T-helper 1 cell treated with Interleukin-12 subunit alpha and Interleukin-12 subunit beta and Interleukin-4 antibody, amounts not matched to agents 30 μg/mL and 1 μg/mL, for 36 hours (primary cell): ENCODE data around the gene PTDSS2.
"Not testable (repeated sequence)": the region's sequence is repeated elsewhere in the genome, so short reads cannot be mapped to it uniquely, and the experiment has no call there.

Experiments
- H3K27ac Mint-ChIP-seq: one replicate; pipeline ENCODE4 v1.8.0; 2021; ENCODE audit warnings: mild to moderate bottlenecking, mixed read lengths
- H3K27me3 Mint-ChIP-seq: one replicate; pipeline ENCODE4 v1.8.0; 2021; ENCODE audit warnings: low read depth, mixed read lengths
- H3K36me3 Mint-ChIP-seq: one replicate; pipeline ENCODE4 v1.8.0; 2021; ENCODE audit warnings: low read depth, mixed read lengths
- H3K4me1 Mint-ChIP-seq: one replicate; pipeline ENCODE4 v1.8.0; 2021; ENCODE audit warnings: low read depth, mixed read lengths
- H3K4me3 Mint-ChIP-seq: one replicate; pipeline ENCODE4 v1.8.0; 2021; ENCODE audit warnings: mild to moderate bottlenecking, moderate library complexity, mixed read lengths
- H3K9me3 Mint-ChIP-seq: one replicate; pipeline ENCODE4 v1.8.0; 2021; ENCODE audit warnings: mixed read lengths

PTDSS2 gene

GRCh38 chr11:419248-420005, 30.7 kb upstream of the PTDSS2 start:
- peaks cover 16% of the 10 kb centered on the region for H3K4me1 Mint-ChIP-seq
- H3K27me3 Mint-ChIP-seq = no peaks in the 10 kb centered on the region
- H3K36me3 Mint-ChIP-seq = peaks cover 14% of the 10 kb centered on the region
- no peaks in the 10 kb centered on the region for H3K9me3 Mint-ChIP-seq
- peak overlapping the region; percentile 28 for H3K4me3 Mint-ChIP-seq
- no peak overlapping the region for H3K27ac Mint-ChIP-seq

GRCh38 chr11:420054-420910, 29.8 kb upstream of the PTDSS2 start:
- Mint-ChIP-seq H3K27me3 (no peaks in the 10 kb centered on the region), H3K4me1 (peaks cover 9% of the 10 kb centered on the region), H3K27ac (no peak overlapping the region), H3K9me3 (no peaks in the 10 kb centered on the region), H3K36me3 (peaks cover 20% of the 10 kb centered on the region), H3K4me3 (no peak overlapping the region)

- no peak overlapping the region for H3K27ac Mint-ChIP-seq
- H3K4me3 Mint-ChIP-seq = no peak overlapping the region
- H3K4me1 Mint-ChIP-seq = peaks cover 4% of the 10 kb centered on the region
- peaks cover 20% of the 10 kb centered on the region for H3K36me3 Mint-ChIP-seq
- H3K9me3 Mint-ChIP-seq = no peaks in the 10 kb centered on the region
- H3K27me3 Mint-ChIP-seq = no peaks in the 10 kb centered on the region
Observed at GRCh38 chr11:420911-421321, 29.2 kb upstream of the PTDSS2 start.

- Mint-ChIP-seq H3K4me3 (no peak overlapping the region), H3K9me3 (no peaks in the 10 kb centered on the region), H3K27ac (no peak overlapping the region), H3K27me3 (no peaks in the 10 kb centered on the region), H3K36me3 (peaks cover 20% of the 10 kb centered on the region), H3K4me1 (no peaks in the 10 kb centered on the region)
Observed at GRCh38 chr11:422249-422656, 27.8 kb upstream of the PTDSS2 start.

- H3K4me1 Mint-ChIP-seq = no peaks in the 10 kb centered on the region
- no peak overlapping the region for H3K4me3 Mint-ChIP-seq
Observed at GRCh38 chr11:424232-424631, 25.8 kb upstream of the PTDSS2 start.

GRCh38 chr11:424766-425165, 25.3 kb upstream of the PTDSS2 start:
- not testable (repeated sequence) for H3K4me1 Mint-ChIP-seq, H3K4me3 Mint-ChIP-seq, H3K27ac Mint-ChIP-seq, H3K27me3 Mint-ChIP-seq, H3K9me3 Mint-ChIP-seq
- H3K36me3 Mint-ChIP-seq = peaks cover 20% of the 10 kb centered on the region

More at GRCh38 chr11:424232-424631, 25.8 kb upstream of the PTDSS2 start:
- Mint-ChIP-seq H3K27me3 (no peaks in the 10 kb centered on the region), H3K9me3 (no peaks in the 10 kb centered on the region), H3K27ac (no peak overlapping the region), H3K36me3 (peaks cover 20% of the 10 kb centered on the region)

- H3K4me1 Mint-ChIP-seq = no peaks in the 10 kb centered on the region
- peaks cover 20% of the 10 kb centered on the region for H3K36me3 Mint-ChIP-seq
- no peaks in the 10 kb centered on the region for H3K9me3 Mint-ChIP-seq
- H3K27ac Mint-ChIP-seq = no peak overlapping the region
- no peaks in the 10 kb centered on the region for H3K27me3 Mint-ChIP-seq
- no peak overlapping the region for H3K4me3 Mint-ChIP-seq
Observed at GRCh38 chr11:425301-425700, 24.8 kb upstream of the PTDSS2 start.

- H3K27ac Mint-ChIP-seq = no peak overlapping the region
- no peaks in the 10 kb centered on the region for H3K27me3 Mint-ChIP-seq
- H3K4me3 Mint-ChIP-seq = no peak overlapping the region
- no peaks in the 10 kb centered on the region for H3K9me3 Mint-ChIP-seq
- peaks cover 20% of the 10 kb centered on the region for H3K36me3 Mint-ChIP-seq
- no peaks in the 10 kb centered on the region for H3K4me1 Mint-ChIP-seq
Observed at GRCh38 chr11:426851-427250, 23.2 kb upstream of the PTDSS2 start.

- no peaks in the 10 kb centered on the region for H3K4me1 Mint-ChIP-seq
- no peak overlapping the region for H3K27ac Mint-ChIP-seq
- H3K4me3 Mint-ChIP-seq = no peak overlapping the region
- H3K27me3 Mint-ChIP-seq = no peaks in the 10 kb centered on the region
- peaks cover 16% of the 10 kb centered on the region for H3K36me3 Mint-ChIP-seq
- no peaks in the 10 kb centered on the region for H3K9me3 Mint-ChIP-seq
Observed at GRCh38 chr11:428295-428694, 21.8 kb upstream of the PTDSS2 start.

GRCh38 chr11:429391-429790, 20.7 kb upstream of the PTDSS2 start:
- peaks cover 12% of the 10 kb centered on the region for H3K36me3 Mint-ChIP-seq
- no peaks in the 10 kb centered on the region for H3K4me1 Mint-ChIP-seq
- no peak overlapping the region for H3K27ac Mint-ChIP-seq
- H3K27me3 Mint-ChIP-seq = no peaks in the 10 kb centered on the region
- H3K4me3 Mint-ChIP-seq = no peak overlapping the region
- no peaks in the 10 kb centered on the region for H3K9me3 Mint-ChIP-seq

GRCh38 chr11:429931-430456, 20.1 kb upstream of the PTDSS2 start:
- Mint-ChIP-seq H3K9me3 (no peaks in the 10 kb centered on the region), H3K27me3 (no peaks in the 10 kb centered on the region)

GRCh38 chr11:431921-432320, 18.2 kb upstream of the PTDSS2 start:
- Mint-ChIP-seq H3K36me3 (peaks cover 5% of the 10 kb centered on the region), H3K27me3 (no peaks in the 10 kb centered on the region), H3K4me1 (peaks cover 3% of the 10 kb centered on the region), H3K4me3 (no peak overlapping the region), H3K9me3 (no peaks in the 10 kb centered on the region), H3K27ac (no peak overlapping the region)

More at GRCh38 chr11:429931-430456, 20.1 kb upstream of the PTDSS2 start:
- Mint-ChIP-seq H3K27ac (no peak overlapping the region), H3K4me3 (no peak overlapping the region), H3K36me3 (peaks cover 8% of the 10 kb centered on the region), H3K4me1 (no peaks in the 10 kb centered on the region)

- Mint-ChIP-seq H3K9me3 (no peaks in the 10 kb centered on the region), H3K4me3 (no peak overlapping the region), H3K27ac (no peak overlapping the region), H3K4me1 (peaks cover 8% of the 10 kb centered on the region), H3K36me3 (peaks cover 4% of the 10 kb centered on the region), H3K27me3 (no peaks in the 10 kb centered on the region)
Observed at GRCh38 chr11:432501-433100, 17.5 kb upstream of the PTDSS2 start.

GRCh38 chr11:433111-433510, 17.0 kb upstream of the PTDSS2 start:
- H3K9me3 Mint-ChIP-seq = no peaks in the 10 kb centered on the region
- H3K4me1 Mint-ChIP-seq = peaks cover 8% of the 10 kb centered on the region
- no peak overlapping the region for H3K4me3 Mint-ChIP-seq
- H3K36me3 Mint-ChIP-seq = peaks cover 3% of the 10 kb centered on the region
- H3K27ac Mint-ChIP-seq = no peak overlapping the region
- H3K27me3 Mint-ChIP-seq = no peaks in the 10 kb centered on the region
